Nephron (organoid): ENCODE results near the gene THAP4.
A peak's percentile ranks its signal among the peaks of the same experiment; 100 is the strongest.

Source experiments
- H3K27ac Mint-ChIP-seq, 3 experiments: 2 replicates each; pipeline ENCODE4 v1.8.0; 2020; ENCODE audit warnings: mixed read lengths in 3 of 3, mild to moderate bottlenecking in 2 of 3, moderate library complexity in 1 of 3
- H3K27me3 Mint-ChIP-seq: 2 replicates; pipeline ENCODE4 v1.8.0; 2021; ENCODE audit warnings: low read depth, mild to moderate bottlenecking, moderate library complexity, mixed read lengths
- H3K36me3 Mint-ChIP-seq: 2 replicates; pipeline ENCODE4 v1.8.0; 2020; ENCODE audit warnings: low read depth, mixed read lengths
- H3K4me1 Mint-ChIP-seq: 2 replicates; pipeline ENCODE4 v1.8.0; 2020; ENCODE audit warnings: mixed read lengths
- H3K4me3 Mint-ChIP-seq, 3 experiments: 2 replicates each; pipeline ENCODE4 v1.8.0; 2020; ENCODE audit warnings: mild to moderate bottlenecking in 3 of 3, mixed read lengths in 3 of 3, moderate library complexity in 2 of 3
- H3K9me3 Mint-ChIP-seq: 2 replicates; pipeline ENCODE4 v1.8.0; 2020; ENCODE audit warnings: mixed read lengths
- CTCF ChIP-seq, 3 experiments: fragments of 200-600 bp; sonication (generic); IDR thresholded peaks; one replicate each; pipeline ENCODE4 v1.5.0; 2021; ENCODE audit warnings: antibody characterized with exemption in 3 of 3; ENCODE audit not compliant: unreplicated experiment in 3 of 3

The THAP4 gene, protein sequence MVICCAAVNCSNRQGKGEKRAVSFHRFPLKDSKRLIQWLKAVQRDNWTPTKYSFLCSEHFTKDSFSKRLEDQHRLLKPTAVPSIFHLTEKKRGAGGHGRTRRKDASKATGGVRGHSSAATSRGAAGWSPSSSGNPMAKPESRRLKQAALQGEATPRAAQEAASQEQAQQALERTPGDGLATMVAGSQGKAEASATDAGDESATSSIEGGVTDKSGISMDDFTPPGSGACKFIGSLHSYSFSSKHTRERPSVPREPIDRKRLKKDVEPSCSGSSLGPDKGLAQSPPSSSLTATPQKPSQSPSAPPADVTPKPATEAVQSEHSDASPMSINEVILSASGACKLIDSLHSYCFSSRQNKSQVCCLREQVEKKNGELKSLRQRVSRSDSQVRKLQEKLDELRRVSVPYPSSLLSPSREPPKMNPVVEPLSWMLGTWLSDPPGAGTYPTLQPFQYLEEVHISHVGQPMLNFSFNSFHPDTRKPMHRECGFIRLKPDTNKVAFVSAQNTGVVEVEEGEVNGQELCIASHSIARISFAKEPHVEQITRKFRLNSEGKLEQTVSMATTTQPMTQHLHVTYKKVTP

GRCh38 chr2:241637018-241637794 is at the start of gene THAP4, which contains the start of gene ATG4B:
Gene THAP4 (minus strand): TSS chr2:241637158. CDS start chr2:241637017, 141 bp downstream.
Gene ATG4B (plus strand): TSS chr2:241637693. CDS start chr2:241637715, 22 bp downstream.
- H3K36me3 Mint-ChIP-seq: peaks cover 27% of the 10 kb centered on the region
- TF ChIP-seq CTCF (IDR thresholded peaks at IDR 0.05; ENCODE audit: unreplicated experiment in 3 of 3): no peak
- peaks cover 53% of the 10 kb centered on the region for H3K4me1 Mint-ChIP-seq

DNA sequence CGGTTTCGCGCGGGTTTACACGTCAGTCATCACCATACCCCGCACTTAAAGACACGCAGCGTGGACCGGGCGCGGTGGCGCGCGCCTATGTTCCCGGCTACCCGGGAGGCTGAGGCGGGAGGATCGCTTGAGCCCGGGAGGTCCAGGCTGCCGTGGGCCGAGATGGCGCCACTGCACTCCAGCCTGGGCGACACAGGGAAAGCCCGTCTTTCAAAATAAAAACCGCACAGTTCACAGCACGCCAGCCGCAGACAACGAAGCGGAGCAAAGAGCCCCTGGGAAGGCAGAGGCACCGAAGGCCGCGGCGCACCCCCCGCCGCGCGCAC is 49.3 kb upstream of the THAP4 start:
- Mint-ChIP-seq H3K4me3 (peak overlapping the region; percentile 93 to 96 (median 94)), H3K36me3 (peaks cover 32% of the 10 kb centered on the region), H3K27ac (peak overlapping the region; percentile 59 to 88 (median 85)), H3K27me3 (no peaks in the 10 kb centered on the region), H3K4me1 (peaks cover 13% of the 10 kb centered on the region), H3K9me3 (no peaks in the 10 kb centered on the region)
- no peak for TF ChIP-seq CTCF (IDR thresholded peaks at IDR 0.05; ENCODE audit: unreplicated experiment in 3 of 3)

More at GRCh38 chr2:241637018-241637794, at the start of gene THAP4, which contains the start of gene ATG4B:
- H3K9me3 Mint-ChIP-seq: no peaks in the 10 kb centered on the region
- H3K27ac Mint-ChIP-seq: peak within 1 kb of the TSS; percentile 87 to 95 (median 92)
- no peaks in the 10 kb centered on the region for H3K27me3 Mint-ChIP-seq
- peak within 1 kb of the TSS; percentile 88 to 97 (median 96) for H3K4me3 Mint-ChIP-seq

GRCh38 chr2:241680827-241681599 is 44.1 kb upstream of the THAP4 start:
- Mint-ChIP-seq H3K4me3 (no peak overlapping the region), H3K27me3 (no peaks in the 10 kb centered on the region), H3K4me1 (peaks cover 8% of the 10 kb centered on the region), H3K27ac (no peak overlapping the region), H3K9me3 (no peaks in the 10 kb centered on the region), H3K36me3 (peaks cover 57% of the 10 kb centered on the region)
- no peak for TF ChIP-seq CTCF (IDR thresholded peaks at IDR 0.05; ENCODE audit: unreplicated experiment in 3 of 3)

- Mint-ChIP-seq H3K9me3 (no peaks in the 10 kb centered on the region), H3K4me1 (peaks cover 5% of the 10 kb centered on the region), H3K27me3 (no peaks in the 10 kb centered on the region), H3K36me3 (peaks cover 57% of the 10 kb centered on the region), H3K4me3 (no peak overlapping the region), H3K27ac (no peak overlapping the region)
- no peak for TF ChIP-seq CTCF (IDR thresholded peaks at IDR 0.05; ENCODE audit: unreplicated experiment in 3 of 3)
Measured at GRCh38 chr2:241680044-241680443, 43.1 kb upstream of the THAP4 start.

GRCh38 chr2:241678784-241679540 is 42.0 kb upstream of the THAP4 start:
- Mint-ChIP-seq H3K27me3 (no peaks in the 10 kb centered on the region), H3K9me3 (no peaks in the 10 kb centered on the region), H3K4me1 (no peaks in the 10 kb centered on the region), H3K4me3 (no peak overlapping the region), H3K27ac (no peak overlapping the region), H3K36me3 (peaks cover 49% of the 10 kb centered on the region)
- no peak for TF ChIP-seq CTCF (IDR thresholded peaks at IDR 0.05; ENCODE audit: unreplicated experiment in 3 of 3)
